Colon (tissue), 2 donors: ENCODE data around the gene TLE1.
"Not testable (repeated sequence)": the region's sequence is repeated elsewhere in the genome, so short reads cannot be mapped to it uniquely, and the experiment has no call there.

Experiments
- FAIRE-seq: peaks from 2 replicates; lab custom pipeline; 2012; peaks lifted over from hg19 to GRCh38; lab: Jason Lieb, UNC
- donor health status: control.
- donor health status: control.

The TLE1 gene

DNA sequence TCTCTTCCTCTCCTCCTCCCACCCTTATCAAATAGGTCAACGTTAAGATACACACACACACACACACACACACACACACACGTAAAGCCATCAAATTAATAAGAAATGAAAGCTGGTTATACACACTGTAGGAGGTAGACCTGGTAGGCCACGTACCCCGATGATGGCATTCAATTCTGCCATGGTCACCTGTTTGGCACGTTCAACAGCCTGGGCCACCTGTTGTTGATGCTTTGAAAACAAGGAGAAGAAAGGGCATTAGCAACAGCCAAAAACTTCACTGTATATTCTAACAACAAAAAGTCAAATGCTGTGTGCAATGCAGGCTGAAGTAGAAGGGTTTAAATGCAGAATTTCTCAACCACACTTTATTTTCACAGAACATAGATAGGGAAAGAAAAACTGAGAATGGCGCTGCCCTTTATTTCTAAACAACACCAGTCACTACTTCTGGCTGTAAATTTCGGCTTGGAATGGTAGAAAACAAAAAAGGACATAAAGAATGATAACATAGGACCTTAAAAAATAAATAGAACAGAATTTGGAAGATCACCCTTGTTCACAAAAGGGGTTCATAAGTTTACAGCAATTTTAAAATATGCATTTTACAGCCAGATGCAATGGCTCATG lies 37.2 kb downstream of the TLE1 start:
- no peak for FAIRE-seq

DNA sequence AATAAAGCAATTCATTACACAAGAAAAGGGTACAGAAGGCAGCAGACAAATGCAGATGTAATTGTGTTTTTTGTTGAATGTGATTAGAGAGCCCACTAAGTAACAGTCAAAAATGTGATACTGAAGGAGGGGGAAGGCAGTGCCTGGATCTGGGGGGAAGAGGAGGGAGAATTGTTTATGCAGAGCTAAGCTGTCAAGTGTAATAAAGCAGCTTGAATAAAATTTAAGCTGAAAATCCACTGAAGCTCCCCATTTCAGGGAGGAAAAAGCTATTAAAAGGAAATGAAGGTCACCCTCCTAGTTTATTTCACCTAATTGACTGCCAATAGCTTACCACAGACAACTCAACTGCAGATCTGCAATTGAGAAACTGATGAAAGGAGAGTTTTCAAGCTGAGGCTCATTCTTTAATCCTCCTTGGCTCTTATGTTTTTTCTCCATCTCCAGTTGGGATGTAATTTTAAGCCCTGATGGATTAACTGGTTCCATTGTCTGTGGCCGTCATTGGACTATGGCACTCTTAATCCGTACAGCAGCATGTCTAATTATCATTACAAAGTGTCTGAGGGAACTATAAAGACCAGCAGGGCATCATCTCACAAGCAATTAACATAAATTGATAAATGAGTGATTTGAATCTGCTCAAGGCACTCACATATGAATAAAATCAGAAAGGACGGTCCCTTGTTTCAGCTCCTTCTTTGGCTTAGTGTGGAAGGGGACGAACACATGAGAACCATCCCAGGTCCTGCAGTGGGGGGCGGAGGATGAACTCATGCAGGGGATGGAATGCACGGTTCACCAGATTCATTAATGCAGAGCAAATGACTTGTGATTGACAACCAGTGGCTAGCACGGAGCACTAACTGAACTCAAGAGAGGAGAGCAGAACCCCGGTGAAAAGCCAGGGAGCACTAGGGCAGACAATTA lies 38.5 kb downstream of the TLE1 start:
- no peak for FAIRE-seq

DNA sequence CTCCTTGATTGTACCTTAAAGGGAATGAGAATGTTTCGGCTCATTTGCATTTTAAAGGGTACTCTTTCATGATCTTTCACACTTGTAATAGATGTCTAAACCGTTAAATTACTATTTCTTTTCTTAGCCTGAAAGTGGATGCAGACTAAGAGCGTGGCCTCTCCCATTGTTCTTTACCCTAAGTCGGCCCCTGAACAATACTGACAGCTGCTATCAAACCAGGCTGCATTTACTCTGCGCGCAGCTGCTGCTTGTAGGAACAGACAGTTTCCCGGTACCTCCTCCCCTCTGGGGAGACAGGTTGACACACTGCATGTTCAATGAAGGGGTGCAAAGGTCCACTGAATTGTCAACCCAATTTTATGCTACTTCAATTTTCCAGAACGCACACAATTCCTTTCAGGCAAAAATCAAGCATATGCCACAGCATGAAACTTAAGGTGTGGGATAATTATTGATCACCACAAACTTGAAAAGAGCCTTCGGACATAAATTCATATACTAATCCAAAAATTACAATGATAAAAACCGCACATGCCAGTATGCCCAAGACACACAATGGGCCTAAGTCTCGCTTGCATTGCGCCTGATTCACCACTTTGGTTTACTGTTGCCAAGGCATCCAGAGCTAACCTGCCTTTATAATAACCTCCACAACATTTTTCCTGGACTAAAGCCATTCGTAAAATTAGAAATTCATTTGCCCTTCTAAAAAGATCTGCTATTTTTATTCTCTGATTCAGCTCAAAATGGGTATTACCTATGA lies 39.7 kb downstream of the TLE1 start:
- no peak for FAIRE-seq

DNA sequence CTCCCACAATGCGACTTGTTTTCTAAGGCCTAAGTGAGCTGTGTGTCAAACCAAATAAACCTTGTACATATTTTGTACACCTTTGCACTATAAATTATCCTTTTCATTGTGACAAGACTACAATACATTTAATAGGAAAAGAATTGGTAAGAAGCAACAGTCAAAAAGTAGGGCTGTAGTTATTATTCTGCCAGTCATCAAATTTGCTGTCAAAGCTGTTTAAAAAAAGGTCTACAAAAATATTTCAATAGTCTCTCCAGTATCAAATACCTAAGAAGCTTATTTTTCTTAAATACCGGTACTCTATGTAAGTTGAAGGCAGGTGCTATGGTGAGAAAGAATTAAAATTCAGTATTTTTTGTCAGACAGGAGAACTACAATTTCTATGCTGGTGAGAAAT lies 40.5 kb downstream of the TLE1 start:
- FAIRE-seq, result no peak

DNA sequence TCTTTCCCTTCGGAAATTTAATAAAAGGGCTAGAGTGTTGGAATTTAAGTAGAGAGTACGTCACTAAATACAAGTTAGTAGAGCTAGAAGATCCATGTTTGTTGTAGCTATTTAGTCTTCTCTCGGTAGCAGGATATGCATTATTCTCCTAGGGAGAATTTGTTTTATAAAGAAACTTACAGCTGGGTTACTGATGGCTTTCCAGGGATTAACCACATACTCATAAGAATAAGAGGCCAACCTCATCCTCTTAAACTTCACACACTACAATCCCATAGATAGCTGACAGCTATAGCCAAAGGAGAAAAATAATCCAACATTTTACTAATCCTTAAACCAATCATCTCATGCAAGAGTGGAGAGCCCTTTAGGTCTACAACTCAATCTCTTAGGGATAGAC lies 43.0 kb downstream of the TLE1 start:
- FAIRE-seq, result no peak

DNA sequence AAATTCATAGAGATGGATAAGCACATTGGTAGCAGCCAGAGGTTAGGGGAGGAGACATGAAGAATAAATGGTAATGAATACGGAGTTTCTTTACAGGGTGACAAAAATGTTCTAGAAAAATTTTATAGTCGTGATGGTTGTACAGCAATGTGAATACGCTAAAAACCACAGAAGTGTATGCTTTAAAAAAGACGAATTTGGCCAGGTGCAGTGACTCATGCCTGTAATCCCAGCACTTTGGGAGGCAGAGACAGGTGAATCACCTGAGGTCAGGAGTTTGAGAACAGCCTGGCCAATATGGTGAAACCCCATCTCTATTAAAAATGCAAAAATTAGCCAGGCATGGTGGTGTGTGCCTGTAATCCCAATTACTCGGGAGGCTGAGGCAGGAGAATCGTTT lies 44.8 kb downstream of the TLE1 start:
- FAIRE-seq, result not testable (repeated sequence)

DNA sequence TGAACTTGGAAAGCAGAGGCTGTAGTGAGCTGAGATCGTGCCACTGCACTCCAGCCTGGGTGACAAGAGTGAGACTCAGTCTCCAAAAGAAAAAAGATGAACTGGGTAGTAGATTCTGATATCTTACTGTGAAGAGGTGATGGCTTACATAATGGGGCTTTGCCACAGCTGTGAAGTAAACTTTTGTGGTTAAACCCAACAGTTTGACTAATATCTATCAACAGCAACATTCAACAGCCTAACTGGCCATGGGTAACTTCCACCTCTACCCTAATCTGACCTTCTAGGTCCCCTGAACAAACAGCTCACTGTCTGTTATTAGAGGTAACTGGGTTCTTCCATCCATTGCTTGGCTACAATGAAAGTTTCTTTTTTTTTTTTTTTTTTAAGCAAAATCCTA lies 52.1 kb downstream of the TLE1 start:
- FAIRE-seq, result no peak

DNA sequence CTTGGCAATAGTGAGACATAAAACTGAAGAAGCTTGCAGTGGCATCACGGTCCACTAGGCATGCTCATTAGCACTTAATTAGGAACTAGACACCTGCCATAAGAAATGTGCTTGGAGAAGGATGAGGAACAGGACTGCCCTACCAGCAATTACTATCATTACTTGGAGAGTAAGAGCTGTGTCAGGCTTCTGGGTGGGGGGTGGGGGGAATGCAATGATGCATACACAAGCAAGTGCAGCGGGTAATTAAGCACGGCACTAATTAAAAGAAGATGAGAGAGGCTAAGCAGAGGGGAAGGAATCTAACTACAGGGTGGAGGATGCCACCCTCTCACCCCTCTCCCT lies 53.1 kb downstream of the TLE1 start:
- no peak for FAIRE-seq

DNA sequence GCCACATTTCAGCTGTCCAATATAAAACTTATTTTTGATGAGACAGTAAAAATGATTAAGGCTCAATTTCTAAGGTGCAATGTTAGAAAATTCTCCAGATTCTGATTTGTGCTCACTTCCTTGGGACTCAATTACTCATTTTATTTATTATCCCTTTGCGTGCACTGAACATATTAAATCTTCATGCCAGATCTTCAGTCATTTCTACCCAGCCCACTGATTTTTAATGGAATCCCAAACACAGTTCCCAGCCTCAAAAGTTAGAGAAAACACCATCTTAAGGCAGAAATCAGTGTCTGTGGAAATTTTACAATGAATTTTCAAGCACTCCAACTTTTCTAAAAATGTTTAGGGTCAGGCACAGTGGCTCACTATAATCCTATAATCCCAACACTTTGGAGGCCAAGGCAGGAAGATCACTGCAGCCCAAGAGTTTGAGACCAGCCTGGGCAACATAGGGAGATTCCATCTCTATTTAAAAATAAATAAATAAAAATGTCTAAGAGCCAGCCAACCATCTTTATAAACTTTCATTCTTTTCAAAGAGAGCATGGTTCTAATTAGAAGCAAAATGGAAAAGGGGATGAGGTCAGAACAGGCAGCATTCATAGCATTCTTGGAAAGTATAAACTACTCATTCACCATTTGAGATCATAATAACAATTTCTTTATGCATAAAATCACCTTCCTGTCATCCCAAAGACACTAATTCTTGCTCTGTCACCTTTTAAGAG lies 53.7 kb downstream of the TLE1 start:
- FAIRE-seq, result no peak

DNA sequence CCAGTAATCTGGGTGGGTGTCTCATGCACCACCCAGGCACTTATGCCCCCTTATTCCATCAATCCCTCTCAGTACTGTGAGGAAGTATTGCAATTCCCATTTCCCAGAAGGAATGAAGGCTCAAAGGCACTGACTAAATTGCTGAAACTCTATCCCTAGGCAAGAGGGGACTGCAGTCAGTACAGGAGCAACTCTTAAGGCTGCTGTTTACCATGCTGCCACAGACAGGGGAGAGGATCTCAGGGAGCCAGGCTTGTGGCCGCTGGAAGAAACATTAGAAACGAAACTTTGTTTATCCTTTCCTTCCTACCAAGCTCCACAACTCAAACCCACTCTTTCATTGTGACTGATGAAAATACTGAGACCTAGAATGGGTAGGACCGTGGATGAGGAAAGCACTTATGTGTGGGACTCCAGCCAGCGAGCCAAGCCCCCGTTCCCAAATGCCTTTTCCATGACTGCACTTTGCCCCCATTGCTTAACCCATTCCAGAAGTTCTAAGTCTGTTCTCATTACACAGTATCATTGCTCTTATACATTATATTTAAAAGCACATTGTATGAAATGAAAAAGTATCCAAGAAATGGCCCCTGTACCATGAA lies 54.3 kb downstream of the TLE1 start:
- FAIRE-seq, result no peak

DNA sequence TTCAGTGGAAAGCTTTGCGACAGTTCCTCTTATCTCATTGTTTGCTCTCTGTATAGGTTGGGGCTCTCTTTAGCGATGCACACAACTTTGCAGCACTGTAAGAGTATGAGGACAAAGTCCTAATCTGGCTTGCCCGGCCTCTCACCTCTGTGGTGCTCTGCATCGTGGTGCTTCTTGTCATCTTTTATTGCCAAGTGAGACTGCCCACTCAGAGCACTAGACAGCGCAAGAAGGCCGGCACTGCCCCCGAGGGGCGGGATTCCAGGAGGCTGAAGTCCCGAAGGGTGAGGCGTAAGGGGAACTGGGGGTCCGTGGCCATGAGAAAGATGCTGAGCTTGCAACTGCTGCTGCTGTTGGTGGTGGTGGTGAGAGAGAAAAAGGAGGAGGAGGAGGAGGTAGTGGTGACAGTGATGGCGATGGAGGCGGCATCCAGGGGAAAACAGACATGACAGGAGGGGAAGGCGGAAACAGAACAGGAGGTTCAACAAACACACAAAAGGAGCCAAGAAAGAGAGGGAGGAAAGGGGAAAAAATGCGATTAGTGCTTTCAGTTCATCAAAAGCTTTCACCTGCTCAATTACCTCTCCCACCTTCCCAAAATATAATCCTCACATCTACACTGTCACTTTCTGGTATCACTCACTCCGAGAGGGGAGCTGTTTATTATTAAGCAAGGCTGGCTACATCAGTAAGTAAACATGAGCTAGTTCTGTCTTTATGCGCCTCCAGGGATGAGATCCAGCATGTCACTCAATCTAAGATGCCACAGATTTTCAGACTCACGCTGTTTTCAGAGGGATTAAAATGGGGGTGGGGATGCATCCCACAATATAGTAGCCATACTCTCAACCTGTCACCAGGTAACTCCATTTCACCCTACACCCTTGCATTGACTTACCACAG lies 55.1 kb downstream of the TLE1 start:
- no peak for FAIRE-seq

DNA sequence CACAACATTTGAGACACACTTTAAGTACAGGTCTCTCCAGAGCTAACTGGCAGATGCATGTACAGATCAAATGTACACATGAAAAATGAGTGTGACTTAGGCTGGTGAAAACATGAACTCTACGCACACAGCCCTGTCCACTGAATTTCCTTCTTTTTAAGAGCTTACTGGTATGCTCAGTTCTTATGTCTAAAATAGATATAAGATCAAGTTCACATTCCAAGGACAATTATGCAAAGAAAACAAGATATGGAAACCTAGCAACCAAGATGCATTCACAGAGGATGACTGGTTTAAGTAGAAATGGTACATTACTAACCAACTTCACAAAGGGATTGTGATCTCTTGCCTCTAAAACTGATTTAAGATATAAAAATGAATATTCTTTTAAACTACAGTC lies 56.7 kb downstream of the TLE1 start:
- FAIRE-seq, result no peak

DNA sequence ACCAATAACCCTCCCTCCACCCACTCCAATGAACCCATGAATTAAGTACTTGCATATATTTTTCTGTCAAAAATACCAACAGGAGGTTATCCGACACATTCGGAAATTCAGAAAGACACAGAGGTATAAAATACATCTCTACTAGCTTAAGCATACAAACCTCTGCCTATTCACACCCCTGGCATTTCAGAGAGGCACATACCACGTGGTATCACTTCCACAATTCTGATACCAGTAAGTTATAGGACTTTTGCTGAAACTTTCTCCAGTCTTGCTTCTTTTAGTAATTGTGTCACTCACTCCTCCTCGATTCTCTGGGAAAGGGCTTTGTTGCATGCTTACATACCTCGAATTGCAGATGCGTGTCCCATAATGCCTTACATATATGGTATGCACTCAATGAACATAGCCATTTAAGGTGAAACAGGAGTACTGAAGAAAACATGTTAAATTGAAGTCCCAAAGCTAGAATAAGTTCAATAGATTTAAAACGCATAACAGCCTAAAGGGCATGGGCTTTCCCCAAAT lies 58.1 kb downstream of the TLE1 start:
- FAIRE-seq, result no peak

DNA sequence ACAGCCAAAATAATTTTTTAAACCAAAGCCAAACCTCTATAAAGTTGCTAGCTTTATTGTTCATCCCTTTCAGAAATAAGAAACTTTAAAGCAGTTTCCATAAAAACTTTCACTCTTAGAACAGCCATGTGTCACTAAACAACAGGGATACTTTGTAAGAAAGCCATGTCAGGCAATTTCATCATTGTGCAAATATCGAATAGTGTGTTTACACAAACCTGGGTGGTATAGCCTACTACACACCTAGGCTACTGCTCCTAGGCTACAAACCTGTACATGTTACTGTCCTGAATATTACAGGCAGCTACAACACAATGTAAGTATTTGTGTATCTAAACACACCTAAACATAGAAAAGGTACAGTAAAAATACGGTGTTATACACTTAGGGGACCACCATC lies 59.9 kb downstream of the TLE1 start:
- FAIRE-seq, result no peak

DNA sequence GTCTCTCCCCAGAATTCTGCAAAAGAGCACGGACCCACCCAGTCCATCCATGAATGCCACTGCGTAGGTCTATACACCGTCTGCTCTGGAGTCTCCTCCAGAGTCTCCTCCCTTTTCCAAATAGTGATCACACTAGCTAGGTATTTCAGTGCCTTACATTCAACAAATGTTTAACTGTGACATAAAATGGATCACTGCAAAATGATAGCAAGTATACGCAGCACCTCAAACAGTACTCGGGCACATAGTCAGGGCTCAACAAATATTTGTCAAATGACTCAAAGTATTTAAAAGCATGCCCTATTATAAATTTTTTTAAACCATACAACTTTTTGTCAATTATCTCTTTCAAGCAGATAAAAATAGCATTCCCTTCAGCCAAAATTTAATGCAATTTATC lies 60.5 kb downstream of the TLE1 start:
- FAIRE-seq, result no peak

DNA sequence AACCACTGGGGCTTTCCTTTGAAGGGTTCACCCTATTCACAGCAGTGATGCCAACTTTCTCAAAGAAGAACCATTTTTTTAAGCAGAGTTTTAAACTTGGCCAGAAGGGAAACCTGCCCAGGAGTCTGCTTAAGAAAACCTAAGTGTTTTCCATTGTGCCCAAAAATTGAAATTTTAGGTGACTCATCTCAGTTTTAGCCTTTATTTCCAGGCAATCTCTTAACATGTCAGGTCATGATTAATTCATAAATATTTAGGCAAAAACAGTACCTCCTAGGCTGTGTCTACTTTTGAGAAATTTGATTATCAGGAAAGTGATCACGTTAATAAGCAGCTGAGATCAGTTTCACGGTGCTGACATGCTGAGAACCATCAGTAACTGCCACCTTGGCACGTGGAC lies 61.9 kb downstream of the TLE1 start:
- no peak for FAIRE-seq

DNA sequence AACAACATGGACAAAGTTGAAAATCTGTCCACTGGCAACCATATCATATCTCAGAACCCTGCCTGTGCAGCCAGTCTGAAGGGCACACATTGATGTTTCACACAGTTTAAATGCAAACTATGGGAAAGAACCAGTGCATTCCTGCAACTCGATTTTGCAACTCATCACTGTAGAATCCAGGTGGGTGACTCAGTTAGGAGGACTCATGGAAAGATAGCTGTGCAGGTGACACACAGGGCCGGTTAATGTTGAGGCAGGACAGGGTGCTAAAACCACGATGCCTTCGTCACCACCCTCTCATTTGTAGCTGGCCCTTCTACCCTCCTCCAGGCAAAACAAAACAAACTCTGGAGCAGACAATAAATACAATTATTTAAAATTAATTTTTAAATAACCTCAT lies 62.8 kb downstream of the TLE1 start:
- FAIRE-seq, result no peak

DNA sequence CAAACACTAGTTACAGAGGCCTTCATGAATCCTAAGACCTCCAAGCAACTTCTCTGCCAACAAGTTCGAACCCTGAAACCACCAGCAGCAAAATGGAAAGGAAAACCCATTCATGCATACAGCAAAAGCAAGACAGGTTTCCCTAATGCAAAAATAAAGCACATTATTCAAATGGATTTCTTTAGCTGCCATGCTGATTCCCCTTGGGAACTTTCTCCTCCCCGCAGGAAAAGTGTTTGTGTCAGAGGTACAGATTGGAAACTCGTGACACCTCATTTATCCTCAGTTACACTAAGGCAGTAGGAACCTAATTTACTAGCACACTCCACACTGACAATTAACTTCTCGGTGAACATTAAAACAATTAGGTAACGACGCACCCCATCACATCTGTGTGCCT lies 63.4 kb downstream of the TLE1 start:
- FAIRE-seq, result no peak

DNA sequence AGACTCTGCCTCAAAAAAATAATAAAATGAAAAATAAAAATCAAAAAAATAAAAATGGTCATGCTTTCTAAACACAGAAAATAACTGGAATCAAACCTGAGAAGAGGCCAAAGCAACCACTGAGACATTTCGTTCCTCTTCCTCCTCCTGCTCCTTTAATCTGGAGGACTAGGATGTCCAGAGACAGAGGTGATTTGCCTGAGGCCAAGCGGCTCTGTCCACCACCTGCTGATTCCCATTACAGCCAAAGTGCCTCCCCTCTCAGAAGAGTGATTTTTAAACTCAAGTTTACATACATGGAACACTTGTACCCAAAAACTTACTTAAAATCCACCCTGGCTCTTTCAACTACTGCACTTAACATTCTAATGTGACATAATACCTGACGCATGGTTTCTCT lies 65.6 kb downstream of the TLE1 start:
- no peak for FAIRE-seq

DNA sequence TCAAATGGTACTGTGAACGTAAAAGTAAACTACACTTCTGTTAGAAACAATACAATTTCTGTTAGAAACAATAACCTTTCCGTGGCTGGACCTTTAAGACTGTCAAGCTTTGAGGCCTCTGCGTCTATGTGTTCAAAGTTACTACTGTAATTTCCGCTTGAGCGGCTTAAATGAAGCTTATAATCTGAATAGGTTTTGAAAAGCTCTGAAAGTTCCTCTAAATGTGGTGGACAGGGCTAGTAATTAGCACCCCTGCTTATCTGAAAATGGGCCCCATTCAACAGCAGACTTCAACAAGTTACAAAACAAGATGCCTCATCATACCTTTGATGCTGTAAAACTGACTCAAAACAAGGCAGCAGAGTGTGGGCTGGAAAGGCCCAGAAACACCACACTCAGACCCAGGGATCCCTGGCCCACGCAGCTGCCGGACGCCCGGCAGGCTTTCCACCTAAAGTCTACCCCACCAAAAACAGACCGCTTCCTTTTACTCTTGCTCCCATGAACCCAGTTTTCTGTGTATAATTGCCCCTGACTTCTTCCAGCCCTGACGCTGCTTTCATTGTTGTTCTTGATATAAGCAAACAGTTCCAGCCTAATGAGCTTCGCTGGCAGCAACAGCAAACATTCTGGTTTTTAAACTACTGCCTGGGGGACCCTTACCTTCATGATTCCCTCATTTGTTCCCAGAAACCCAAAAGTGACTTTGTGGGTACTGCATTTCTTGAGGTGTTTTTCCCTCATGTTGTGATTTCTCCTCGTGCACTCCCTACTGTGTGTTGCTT lies 66.7 kb downstream of the TLE1 start:
- FAIRE-seq, result no peak
